ENCODE data around the gene TMEM198. TPM values are rescaled to one million over a fixed set of nuclear protein-coding genes. Genes with fewer than 3 reads are reported as not detected.

Gene TMEM198
- polyA plus RNA-seq, 1 donor (not counting 4 experiments of a cell fraction or from before 2014, with no cell fraction given): 0.81 TPM

DNA sequence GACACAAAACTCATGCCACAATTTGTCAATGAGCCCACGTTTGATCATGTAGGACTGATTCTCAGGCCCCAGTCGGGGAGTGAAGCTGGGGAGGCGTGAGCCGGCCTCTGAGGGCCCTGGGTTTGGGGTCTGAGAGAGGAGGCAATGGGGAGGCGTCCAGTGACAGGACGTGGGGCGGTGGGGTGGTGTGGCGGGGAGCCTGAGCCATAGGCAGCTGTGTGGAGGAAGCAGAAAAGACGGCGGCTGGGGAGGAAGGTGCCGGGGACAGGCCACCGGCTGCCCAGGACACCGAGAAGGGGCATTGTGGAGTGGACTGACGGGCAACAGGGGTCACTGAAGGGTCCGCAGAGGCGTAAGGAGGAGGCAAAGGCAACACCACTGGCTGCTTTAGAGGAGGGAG, 7.4 kb upstream of the TMEM198 start:
- FAIRE-seq (no peak), DNase-seq (ENCODE audit: low read depth, low spot score) (no peak)
- peaks cover 7% of the 10 kb centered on the region for H4K20me1 ChIP-seq (ENCODE audit: control insufficient read depth, extremely low read depth, insufficient read depth, low read length)
- no peak overlapping the region for H3K27ac ChIP-seq (ENCODE audit: control insufficient read depth, insufficient read depth, low read length)
- H3K36me3 ChIP-seq (ENCODE audit: control insufficient read depth in 2 of 2, extremely low read depth in 1 of 2, insufficient read depth in 2 of 2, low read length in 2 of 2): peaks cover 20 to 23% of the 10 kb centered on the region in 2 experiments
- no peaks in the 10 kb centered on the region for H3K9me1 ChIP-seq (ENCODE audit: control insufficient read depth, extremely low read depth, insufficient read depth, low read length)
- H3K9me3 ChIP-seq (ENCODE audit: control insufficient read depth, low read depth, low read length): no peaks in the 10 kb centered on the region
- H2AFZ ChIP-seq (ENCODE audit: control insufficient read depth, low read length): no peak overlapping the region
- no peak overlapping the region for H3K4me2 ChIP-seq (ENCODE audit: control insufficient read depth, extremely low read depth, insufficient read depth, low read depth, low read length)
- H3K9ac ChIP-seq (ENCODE audit: control insufficient read depth, extremely low read depth, insufficient read depth, low read length): no peak overlapping the region
- H3K4me3 ChIP-seq (ENCODE audit: control insufficient read depth in 2 of 3, extremely low read depth in 1 of 3, insufficient read depth in 2 of 3, low read depth in 1 of 3, low read length in 3 of 3): no peak overlapping the region
- TF ChIP-seq EZH2 (IDR thresholded peaks at IDR 0.05; ENCODE audit: low read length): no peak
- no peak for TF ChIP-seq CTCF (optimal IDR thresholded peaks at IDR 0.05 in 1 of 3, IDR thresholded peaks at IDR 0.05 in 1 of 3, conservative IDR thresholded peaks at IDR 0.05 in 1 of 3; ENCODE audit: extremely low read depth in 1 of 3, insufficient read depth in 2 of 3, low read length in 3 of 3)
- H3K79me2 ChIP-seq (ENCODE audit: control insufficient read depth, insufficient read depth, low read length): peaks cover 21% of the 10 kb centered on the region
- H3K4me1 ChIP-seq (ENCODE audit: control insufficient read depth, extremely low read depth, insufficient read depth, low read length): peaks cover 11% of the 10 kb centered on the region
- H3K27me3 ChIP-seq (ENCODE audit: control insufficient read depth, extremely low read depth, insufficient read depth, low read length): peaks cover 8% of the 10 kb centered on the region
- dilution Hi-C loops (cut with MboI; ENCODE audit: extremely low pct_ligation_motif_present, low sequenced_read_pairs): no loop called here

DNA sequence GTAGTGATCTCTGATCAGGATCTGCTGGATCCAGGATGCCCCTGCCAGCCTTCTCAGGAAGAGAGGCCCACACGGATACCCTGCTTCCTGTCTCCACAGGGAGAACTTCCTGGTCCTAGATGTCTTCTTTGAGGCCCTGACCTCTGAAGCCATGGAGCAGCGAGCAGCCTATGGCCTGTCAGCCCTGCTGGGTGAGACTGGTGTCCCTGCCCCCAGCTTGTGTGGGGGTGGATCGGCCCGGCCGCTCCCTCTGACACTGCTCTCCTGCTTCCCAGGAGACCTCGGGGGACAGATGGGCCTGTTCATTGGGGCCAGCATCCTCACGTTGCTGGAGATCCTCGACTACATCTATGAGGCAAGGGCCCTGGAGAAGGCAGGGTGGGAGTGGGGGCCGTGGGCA, 6.9 kb upstream of the TMEM198 start:
- Histone ChIP-seq H3K4me2 (ENCODE audit: control insufficient read depth, extremely low read depth, insufficient read depth, low read depth, low read length) (no peak overlapping the region), H3K36me3 (ENCODE audit: control insufficient read depth in 2 of 2, extremely low read depth in 1 of 2, insufficient read depth in 2 of 2, low read length in 2 of 2) (peaks cover 20 to 23% of the 10 kb centered on the region in 2 experiments), H3K27ac (ENCODE audit: control insufficient read depth, insufficient read depth, low read length) (no peak overlapping the region), H3K9ac (ENCODE audit: control insufficient read depth, extremely low read depth, insufficient read depth, low read length) (no peak overlapping the region), H3K27me3 (ENCODE audit: control insufficient read depth, extremely low read depth, insufficient read depth, low read length) (peaks cover 5% of the 10 kb centered on the region), H3K9me3 (ENCODE audit: control insufficient read depth, low read depth, low read length) (no peaks in the 10 kb centered on the region), H4K20me1 (ENCODE audit: control insufficient read depth, extremely low read depth, insufficient read depth, low read length) (peaks cover 10% of the 10 kb centered on the region), H3K79me2 (ENCODE audit: control insufficient read depth, insufficient read depth, low read length) (peaks cover 25% of the 10 kb centered on the region), H3K4me1 (ENCODE audit: control insufficient read depth, extremely low read depth, insufficient read depth, low read length) (peaks cover 17% of the 10 kb centered on the region), H2AFZ (ENCODE audit: control insufficient read depth, low read length) (no peak overlapping the region), H3K9me1 (ENCODE audit: control insufficient read depth, extremely low read depth, insufficient read depth, low read length) (no peaks in the 10 kb centered on the region), H3K4me3 (ENCODE audit: control insufficient read depth in 2 of 3, extremely low read depth in 1 of 3, insufficient read depth in 2 of 3, low read depth in 1 of 3, low read length in 3 of 3) (no peak overlapping the region)
- DNase-seq (ENCODE audit: low read depth, low spot score): no peak
- no peak for FAIRE-seq
- dilution Hi-C loops (cut with MboI; ENCODE audit: extremely low pct_ligation_motif_present, low sequenced_read_pairs): no loop called here
- no peak for TF ChIP-seq EZH2 (IDR thresholded peaks at IDR 0.05; ENCODE audit: low read length)
- no peak for TF ChIP-seq CTCF (optimal IDR thresholded peaks at IDR 0.05 in 1 of 3, IDR thresholded peaks at IDR 0.05 in 1 of 3, conservative IDR thresholded peaks at IDR 0.05 in 1 of 3; ENCODE audit: extremely low read depth in 1 of 3, insufficient read depth in 2 of 3, low read length in 3 of 3)

All from keratinocyte (primary cell).